ENCODE data around the gene MAST4.

Gene MAST4

DNA sequence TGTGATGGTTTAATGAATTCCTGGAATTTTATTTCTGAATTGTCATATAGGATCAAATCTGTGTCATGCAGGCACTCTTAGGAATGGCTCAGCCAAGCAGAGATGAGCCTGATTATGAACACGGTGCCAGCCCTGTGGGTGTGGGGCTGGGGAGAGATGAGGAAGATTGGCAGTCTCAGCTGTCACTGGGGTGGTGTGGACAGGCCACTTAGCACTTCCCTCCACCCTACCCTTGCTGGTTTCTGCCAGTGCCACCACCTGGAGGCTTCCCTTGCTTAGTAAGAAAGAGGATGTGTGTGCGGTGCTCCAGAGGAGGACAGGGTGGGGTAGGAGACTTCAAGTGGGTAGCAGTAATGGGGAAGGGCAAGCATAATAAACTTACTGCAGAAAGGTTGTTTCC is 373.8 kb downstream of the MAST4 start:
- DNase-seq, result no peak

DNA sequence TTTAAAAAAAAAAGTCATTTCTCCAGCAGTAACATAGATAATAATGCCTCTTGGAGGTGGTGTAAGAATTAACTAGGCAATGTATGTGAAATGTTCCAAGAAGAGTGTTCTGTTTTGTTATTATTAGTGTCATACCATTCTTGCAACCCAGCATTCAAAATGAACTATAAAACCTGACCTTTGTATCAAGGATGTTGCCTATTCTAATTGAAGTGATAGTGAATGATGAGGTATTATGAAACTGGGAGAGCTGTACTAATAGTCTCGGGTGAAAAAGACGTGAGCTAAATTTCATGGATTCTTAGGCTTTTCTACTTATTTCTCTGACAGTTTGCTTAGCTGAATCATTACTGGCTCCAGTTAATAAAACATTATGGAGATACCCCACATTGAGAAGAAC is 375.8 kb downstream of the MAST4 start:
- no peak for DNase-seq

DNA sequence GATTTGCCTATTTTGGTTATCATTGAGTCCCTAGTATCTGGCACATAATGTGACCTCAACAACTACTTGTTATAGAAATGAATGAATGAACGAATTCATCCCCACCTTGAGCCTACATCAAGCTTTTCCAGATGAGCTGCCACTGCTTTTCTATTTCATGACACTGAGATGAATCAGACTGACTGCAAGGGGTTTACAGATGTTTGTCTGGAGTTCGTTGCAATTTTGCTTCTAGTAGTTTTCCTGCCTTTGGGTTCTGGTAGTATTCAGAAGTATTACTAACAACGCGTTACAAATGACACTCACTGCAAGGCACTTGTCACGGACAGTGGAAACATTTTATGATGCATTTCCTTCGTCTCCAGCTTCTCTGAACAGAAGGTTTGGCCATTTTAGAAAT is 378.1 kb downstream of the MAST4 start:
- DNase-seq, result no peak

DNA sequence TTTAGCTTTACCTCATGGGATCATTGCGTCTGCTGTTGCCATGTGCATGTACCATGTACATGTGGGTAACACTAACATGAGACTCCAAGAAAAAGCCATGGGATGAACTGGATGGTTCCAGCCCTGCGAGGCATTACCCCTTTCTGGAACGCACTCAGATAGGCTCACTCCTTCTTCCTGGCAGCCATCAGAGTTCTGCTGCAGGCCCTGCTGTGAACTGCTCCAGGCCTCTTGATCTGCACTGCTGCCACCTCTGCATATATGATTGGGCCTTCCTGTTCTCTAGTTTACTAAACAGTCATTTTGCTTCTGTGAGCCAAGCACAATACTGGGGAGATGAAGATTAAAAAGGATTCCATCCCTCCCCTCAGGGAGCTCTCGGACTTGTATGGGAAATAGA is 379.9 kb downstream of the MAST4 start:
- no peak for DNase-seq

DNA sequence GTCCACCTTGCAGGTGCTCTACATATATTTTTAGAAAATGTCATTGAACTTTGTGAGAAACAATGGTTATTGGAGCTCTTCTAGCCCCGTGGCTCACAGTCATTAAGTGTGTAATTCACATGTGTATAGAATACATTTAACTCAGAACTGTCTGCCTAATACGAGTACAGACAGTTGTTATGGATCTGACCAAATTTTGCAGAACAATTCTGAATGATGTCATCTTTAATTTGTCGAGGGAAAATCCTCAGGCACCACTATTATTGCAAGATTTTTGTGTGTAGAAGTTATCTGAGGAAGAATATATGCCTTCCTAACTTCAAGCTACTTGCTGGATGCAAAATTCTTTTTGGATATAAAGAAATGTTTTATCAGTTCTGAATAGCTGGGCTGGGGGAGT is 383.5 kb downstream of the MAST4 start:
- no peak for DNase-seq

DNA sequence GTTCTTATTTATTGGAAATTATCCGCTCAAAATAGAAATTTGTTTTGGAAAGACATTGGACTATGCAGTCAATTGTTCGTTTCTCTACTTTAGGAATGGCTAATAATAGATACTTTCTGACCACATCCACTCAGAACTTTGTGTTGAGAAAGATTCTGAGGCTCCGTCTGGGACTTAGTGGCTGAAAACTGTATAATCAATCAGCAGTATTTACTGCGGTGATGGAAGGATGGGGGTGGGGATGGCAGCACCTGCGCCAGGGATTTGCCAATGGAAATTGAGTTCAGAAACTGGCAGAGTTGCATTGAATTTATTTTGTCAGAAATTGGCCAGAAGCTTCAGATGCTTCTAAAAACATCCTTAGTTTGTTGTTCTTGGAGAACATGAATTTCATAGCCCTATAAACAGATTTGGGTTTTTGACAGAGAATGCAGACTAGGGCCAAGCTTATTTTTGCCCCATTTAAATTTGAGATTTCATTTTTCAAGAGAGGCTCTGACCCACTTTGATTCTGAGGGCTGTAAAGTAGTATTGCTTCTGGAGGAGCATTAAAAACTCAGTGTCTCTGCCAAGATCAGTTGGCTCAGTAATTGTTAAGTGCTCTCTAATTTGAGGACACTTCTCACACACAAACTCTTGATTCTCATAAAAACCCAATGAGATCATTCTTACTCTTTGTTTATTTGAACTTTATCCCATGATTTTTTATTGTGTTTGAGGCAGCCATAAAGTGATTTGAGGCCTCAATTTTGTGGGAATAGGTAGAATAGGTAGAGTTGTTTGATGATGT is 385.3 kb downstream of the MAST4 start:
- DNase-seq, result no peak

DNA sequence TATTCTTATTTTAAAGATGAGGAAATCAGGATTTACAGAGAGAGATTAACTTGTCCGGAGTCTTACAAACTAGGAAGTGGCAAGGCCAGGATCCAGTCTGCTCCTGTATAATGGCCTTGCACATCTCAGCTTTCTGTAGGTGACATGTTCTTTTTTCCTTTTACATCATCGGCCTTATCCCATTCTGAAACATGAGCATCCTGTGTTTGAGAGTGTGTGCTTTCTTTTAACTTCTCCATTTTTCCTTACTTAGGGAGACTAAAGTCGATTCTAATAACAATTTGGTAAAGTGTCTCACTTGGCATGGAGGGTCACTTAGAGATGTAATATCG is 385.8 kb downstream of the MAST4 start:
- DNase-seq, result no peak

DNA sequence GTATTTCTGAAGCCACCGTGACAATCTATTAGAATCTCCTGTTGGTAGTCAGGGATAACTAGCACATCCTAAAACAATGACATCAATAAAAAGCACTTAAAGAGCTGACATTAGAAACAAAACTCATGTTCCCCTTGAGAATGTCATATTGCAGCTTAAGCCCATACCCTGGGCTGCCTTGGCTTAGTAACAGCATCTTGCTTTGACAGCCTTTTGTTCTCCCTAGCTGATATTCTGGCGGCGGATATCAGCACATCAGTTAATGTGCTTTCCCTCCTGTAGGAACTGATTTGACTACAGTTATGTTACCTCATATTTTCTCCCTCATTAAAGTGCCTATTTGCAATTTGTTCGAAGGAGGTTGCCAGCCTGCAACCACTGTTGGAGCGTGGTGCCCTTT is 386.3 kb downstream of the MAST4 start:
- DNase-seq, result no peak

DNA sequence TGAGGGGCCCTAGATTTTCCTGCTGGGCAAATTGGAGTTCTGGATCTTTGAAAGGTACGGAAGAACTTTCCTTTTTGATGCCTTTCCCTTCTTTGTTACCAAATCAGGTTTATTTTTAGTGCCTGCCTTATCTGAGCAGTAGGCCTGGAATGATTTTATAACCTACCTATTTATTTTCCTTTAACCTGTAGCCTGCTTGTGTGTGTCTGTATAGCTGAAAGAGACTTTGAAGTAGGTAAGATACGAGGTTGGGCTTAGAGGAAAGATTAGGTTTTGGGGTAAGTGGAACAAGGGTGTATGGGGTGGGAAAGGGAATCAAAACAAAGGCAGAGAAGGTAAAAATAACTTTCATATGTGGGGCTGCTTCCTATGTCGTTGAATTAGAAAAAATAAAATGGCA is 389.2 kb downstream of the MAST4 start:
- DNase-seq, result no peak

DNA sequence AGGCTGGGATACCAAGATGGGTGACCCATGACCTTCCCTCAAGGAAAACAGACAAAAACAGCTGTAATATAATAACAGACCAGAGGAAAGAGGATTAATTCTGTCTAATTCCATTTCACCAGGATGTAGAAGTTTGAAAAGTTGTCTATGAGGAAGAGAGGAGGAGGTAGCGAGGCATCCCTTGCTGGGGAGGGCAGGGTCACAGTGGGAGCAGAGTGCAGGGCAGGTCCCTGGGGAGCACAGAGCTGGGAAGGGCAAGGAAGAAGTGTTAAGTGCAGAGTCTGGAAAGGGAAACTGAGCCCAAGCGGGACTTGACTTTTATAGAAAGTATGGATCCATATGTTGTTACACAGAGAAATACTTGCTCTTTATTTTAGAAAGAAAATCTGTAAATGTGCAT is 389.8 kb downstream of the MAST4 start:
- DNase-seq, result no peak

DNA sequence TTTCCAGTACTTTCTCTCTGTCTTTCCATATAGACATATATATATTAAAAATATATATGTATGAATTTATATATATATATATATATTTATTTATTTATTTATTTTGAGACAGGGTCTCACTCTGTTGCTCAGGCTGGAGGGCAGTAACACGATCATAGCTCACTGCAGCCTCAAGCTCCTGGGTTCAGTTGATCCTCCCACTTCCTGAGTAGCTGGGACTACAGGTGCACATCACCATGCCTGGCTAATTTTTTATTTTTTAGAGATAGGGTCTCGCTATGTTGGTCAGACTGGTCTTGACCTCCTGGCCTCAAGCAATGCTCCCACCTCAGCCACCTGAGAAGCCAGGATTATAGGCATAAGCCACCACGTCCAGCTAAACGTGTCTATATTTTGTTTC is 390.3 kb downstream of the MAST4 start:
- DNase-seq, result no peak

DNA sequence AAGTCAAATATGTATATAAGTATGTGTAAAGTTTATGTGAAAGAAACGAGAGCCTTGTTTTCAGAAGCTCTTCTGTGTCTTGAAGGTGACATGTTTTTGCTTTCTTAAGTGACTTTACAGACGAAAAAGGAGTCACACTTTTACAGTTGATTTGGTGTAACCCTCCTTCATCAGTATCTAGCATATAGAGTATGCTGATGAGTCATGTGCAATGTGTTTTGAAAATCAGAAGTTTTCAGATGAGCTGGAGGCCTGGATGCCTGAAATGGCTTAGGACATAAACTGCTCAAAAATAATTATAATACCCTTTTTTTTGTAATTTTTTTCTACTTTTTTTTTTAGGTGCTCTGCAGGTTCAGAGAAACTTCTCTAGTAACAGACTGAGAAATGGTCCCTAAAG is 390.9 kb downstream of the MAST4 start:
- DNase-seq, result no peak

DNA sequence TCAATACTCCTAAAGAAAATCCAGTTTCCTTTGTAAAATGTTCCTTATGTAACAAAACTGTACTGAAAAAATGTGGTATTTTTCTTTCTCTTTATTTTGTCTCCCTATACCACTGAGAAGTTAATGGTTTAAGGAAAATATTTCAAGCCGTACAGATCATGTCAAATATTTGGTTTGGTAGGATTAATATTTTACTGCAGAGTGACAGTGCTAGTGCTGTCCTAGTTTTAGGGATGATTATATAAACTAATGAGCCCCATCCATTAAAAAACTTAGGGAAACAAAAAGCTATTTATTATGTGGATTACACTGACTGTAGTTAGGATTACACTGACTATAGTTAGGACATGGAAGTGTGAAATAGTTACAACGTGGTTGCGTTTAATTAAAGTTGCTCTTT is 391.3 kb downstream of the MAST4 start:
- DNase-seq, result no peak

DNA sequence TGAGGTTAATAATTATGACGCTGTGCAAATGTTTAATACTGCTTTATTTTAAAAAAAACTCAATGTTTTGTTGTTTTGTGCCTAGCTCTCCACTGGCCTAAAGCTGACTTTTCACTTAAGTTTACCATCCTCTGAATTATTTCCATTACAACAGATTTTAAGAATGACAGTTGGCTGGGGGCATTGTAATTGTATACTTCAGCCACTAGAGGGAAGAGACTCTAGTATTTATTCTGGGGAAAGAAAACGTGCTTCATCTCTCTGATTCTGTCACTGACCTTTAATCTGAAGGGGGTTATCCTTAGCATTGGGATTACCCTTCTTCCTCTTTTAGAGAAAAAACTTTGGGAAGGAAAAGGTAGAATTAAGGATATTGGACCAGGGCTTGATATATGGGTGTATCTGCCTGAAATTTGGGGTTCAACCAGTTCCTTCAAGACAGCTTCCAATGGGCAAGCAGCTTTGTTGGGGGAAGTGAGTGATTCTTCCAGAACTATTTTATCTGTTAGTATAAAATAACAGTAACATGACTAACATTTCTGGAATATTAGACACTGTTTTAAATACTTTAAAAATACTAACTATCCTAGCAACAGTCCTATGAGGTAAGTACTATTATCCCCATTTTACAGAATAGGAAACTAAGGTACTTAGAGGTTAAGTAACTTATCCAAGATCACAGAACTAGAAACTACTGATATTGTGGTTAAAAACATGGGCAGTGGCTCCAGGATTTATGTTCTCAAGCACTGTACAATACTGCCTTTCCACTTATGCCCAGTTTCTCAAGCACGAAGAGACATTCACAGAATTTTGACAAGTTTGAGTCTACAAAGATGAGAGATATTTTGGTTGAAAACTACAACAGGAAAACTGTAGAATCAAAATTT is 392.0 kb downstream of the MAST4 start:
- DNase-seq, result peak; percentile 18 to 68

DNA sequence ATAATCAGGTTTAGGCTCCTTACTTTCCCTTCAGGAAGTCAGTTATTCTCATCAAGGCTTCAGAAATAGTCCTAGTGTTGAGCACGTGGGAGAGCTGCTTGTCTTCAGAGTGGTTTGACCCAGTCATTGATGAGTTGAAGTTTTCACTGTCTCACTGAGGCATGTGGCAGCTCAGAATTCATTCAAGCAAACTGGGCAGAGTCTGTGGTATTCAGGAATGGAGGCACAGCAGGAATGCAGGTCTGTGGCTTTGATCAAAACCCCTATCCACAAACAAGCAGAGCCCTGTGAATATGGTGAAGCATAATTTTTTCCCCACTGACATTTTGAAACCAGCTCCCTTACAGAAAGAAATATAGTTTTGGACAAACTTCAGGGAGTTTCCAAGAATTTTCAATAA is 393.1 kb downstream of the MAST4 start:
- no peak for DNase-seq

DNA sequence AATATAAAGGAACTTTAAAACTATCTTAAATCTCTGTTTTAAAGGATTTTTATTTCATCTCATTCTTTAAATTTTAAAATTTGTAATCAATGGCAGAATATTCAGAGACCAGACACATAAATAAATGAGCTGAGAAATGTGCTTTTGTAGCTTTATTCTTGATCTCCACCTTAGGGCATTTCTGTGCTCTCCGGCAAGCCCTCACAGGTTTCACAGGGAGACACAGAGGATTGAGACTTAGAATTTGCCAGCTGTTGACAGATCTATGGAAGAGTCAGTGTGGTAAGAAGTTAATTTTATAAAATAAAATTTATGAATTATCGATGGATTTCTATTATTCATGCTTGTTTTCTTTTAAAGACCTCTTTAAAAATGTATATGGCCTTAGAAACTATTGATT is 393.6 kb downstream of the MAST4 start:
- no peak for DNase-seq

DNA sequence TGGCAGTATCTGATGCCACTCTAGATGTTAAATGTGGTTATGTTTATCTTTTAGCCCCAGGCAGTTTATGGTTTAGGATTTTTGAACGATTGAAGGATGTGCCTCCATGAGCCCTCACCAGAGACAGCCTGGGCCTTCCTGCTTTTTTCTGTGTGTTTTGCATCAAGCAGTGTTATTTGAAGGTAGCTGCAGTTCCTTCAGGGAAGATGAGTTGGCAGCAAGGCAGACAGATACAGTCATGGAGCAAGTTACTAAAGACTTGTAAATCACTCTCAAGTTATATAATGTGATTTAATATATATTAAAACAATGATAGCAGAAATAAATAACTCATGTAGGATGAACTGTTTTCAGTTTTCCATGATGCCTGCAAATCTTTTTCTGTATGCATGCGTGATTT is 395.6 kb downstream of the MAST4 start:
- no peak for DNase-seq

DNA sequence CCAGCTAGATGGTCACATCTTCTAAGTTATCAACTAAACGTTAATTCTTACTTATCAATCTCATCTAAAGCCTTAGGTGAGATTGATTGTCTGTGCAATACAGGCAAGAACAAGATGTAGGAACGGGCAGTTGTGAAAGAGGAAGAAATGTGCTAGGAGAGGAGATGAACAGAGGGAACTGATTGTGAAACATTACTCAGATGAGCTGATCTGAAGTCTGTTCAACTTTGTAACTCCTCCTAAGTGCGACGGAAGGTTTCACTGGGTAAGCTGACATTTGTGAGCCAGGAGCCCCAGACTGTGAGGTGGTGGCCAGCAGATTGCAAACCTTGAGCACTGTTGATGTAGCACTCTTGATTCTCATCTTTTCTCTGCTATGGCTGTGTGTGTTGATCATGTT is 396.4 kb downstream of the MAST4 start:
- peak; percentile 29 to 31 for DNase-seq

DNA sequence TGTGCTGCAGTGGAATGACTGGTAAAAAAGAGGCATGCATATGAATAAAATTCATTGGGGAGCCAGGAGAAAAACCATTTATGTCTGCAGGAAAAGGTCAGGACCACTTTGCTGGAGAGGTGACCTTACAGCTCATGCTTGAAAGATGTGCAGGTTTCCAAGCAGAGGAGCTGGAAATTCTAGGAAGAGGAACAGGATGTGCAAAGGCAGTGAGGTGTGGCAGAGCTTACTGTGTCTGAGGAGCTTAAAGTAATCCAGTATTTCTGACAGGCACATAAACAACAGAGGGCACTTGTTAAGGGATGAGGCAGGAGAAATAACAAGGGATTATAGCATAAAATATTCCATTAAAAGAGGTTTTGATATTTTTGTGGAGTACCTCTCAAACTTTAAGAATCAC is 397.3 kb downstream of the MAST4 start:
- DNase-seq, result no peak

DNA sequence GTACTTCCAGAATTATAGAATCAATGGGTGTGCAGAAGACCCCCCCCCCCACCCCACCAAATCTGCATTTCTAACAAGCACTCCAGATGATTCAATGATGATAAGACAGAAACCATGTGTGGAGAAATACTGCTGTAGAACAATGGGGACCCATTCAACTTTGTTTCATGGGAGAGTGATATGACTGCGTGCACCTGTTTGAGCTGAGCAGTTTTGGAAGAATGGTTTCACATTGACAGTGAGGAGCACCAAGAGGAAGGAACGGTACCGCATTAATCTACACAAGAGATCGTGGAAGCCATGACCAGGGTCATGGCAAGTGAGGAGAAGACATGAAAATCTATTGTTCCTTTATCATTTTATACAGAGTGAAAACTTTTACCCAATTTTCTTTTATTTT is 397.7 kb downstream of the MAST4 start:
- DNase-seq, result no peak

DNA sequence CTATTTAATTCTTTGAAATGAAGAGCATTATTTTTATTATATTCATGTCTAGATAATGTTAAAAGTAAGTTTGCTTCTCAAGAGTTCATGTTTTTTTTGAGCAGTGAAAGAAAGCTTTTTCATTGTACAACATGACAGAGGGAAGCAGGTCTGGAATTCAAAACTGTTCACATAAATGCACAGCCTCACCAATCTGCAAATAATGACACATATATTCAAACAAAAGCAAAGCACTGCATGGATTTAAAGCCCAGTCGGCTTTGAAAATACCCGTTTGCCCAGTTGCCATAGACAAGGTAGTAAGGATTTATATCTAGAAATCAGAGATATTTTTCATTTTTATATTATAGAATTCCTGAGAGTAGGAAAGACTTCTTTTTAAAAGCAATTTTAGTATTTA is 398.6 kb downstream of the MAST4 start:
- no peak for DNase-seq

DNA sequence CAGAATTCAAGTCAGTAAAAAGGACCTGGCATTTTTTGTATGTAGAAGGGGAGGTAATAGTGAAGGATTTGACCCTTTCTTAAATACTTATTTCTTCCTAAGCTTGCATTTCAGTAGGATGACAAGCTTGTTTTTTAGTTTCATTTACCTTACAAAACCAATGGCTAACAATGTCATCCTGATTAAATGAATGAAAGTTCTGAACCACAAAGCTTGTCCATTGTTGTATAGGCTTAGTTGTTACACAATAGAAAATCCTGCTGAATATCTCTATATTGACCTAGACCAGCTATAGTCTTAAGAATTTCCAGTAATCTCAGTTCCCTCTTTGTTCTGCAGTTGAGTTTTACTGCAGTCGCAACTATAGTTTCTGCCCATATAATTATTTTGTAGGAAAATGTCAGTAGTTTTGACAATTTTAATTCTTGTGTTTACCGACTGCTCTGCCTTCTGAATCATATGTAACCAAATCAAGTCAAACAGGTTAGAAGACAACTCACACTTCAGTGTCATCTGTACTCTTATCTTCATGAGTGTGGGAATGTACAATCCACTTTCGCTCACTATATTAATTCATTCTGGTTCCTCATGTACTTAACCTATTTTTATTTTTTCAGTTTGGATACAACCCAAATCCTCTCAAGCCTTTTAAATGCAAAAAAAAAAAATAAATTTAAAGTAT is 404.7 kb downstream of the MAST4 start:
- no peak for DNase-seq

DNA sequence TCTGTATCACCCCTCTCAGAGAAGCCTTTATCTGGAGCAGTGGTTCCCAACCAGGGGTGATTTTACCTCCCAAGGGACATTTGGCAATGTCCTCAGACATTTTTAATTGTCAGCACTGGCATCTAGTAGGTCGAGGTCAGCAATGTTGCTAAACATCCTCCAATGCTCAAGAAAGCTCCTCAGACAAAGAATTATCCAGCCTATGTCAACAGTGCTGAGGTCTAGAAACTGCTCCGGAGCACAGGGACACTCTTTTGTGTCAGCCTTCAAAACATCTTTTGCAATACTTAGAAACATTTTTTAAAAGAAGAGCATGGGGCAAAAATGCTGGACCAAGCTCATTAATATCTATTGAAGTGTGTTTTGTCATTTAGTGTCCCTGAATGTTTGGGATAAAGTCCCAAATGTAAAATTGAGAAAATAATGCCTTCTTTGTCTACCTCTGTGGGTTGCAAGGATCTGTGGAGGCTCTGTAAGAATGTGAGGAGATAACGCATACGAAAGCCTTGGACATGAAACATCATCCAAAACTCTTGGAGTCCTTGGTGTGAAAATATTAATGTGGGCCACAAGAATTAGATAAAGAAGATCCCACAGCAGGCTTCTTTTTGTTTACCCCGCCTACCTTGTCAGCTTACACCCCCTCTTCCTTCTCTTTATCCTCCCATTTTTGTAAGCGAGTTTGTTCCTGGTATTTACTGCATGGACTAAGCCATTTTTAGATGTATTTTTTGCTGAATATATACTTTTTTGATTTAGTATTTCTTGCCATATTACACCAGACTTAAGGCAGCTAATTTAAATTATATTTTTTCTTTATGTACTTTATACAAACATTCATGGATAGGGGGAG is 406.9 kb downstream of the MAST4 start:
- no peak for DNase-seq

All from inflammatory macrophage treated with lipopolysaccharide for 1 hour (primary cell).